ENCODE data around the gene CPA2. TPM values are rescaled to one million over a fixed set of nuclear protein-coding genes. Genes with fewer than 3 reads are reported as not detected.

CPA2 gene
- total RNA-seq, 1 donor: not detected

GRCh38 chr7:130281260-130281659 is 14.6 kb downstream of the CPA2 start:
- no peaks in the 10 kb centered on the region for H4K20me1 ChIP-seq (ENCODE audit: insufficient read depth, low read length)
- peak; percentile 85 for DNase-seq (ENCODE audit: insufficient read length, low spot score, missing footprints)
- no peak overlapping the region for H3K4me3 ChIP-seq (ENCODE audit: insufficient read depth, low read length)
- no peak overlapping the region for H3K27ac ChIP-seq (ENCODE audit: low read depth, low read length)
- H3K9me3 ChIP-seq (ENCODE audit: low read depth, low read length): no peaks in the 10 kb centered on the region
- TF ChIP-seq, protein P1, sequence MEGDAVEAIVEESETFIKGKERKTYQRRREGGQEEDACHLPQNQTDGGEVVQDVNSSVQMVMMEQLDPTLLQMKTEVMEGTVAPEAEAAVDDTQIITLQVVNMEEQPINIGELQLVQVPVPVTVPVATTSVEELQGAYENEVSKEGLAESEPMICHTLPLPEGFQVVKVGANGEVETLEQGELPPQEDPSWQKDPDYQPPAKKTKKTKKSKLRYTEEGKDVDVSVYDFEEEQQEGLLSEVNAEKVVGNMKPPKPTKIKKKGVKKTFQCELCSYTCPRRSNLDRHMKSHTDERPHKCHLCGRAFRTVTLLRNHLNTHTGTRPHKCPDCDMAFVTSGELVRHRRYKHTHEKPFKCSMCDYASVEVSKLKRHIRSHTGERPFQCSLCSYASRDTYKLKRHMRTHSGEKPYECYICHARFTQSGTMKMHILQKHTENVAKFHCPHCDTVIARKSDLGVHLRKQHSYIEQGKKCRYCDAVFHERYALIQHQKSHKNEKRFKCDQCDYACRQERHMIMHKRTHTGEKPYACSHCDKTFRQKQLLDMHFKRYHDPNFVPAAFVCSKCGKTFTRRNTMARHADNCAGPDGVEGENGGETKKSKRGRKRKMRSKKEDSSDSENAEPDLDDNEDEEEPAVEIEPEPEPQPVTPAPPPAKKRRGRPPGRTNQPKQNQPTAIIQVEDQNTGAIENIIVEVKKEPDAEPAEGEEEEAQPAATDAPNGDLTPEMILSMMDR (IDR thresholded peaks at IDR 0.05; ENCODE audit: extremely low read depth, low read depth, low read length): no peak
- H3K4me2 ChIP-seq (ENCODE audit: insufficient read depth, low read length): no peak overlapping the region
- H3K36me3 ChIP-seq (ENCODE audit: insufficient read depth, low read length): no peaks in the 10 kb centered on the region
- H3K4me1 ChIP-seq (ENCODE audit: insufficient read depth, low read length): peaks cover 47% of the 10 kb centered on the region
- no peak overlapping the region for H2AFZ ChIP-seq (ENCODE audit: low read length)
- H3K27me3 ChIP-seq (ENCODE audit: insufficient read depth, low read length): no peaks in the 10 kb centered on the region
- H3K79me2 ChIP-seq (ENCODE audit: insufficient read depth, low read length): no peaks in the 10 kb centered on the region

- H3K79me2 ChIP-seq (ENCODE audit: insufficient read depth, low read length): no peaks in the 10 kb centered on the region
- H3K36me3 ChIP-seq (ENCODE audit: insufficient read depth, low read length): no peaks in the 10 kb centered on the region
- H3K4me1 ChIP-seq (ENCODE audit: insufficient read depth, low read length): peaks cover 19% of the 10 kb centered on the region
- H3K27me3 ChIP-seq (ENCODE audit: insufficient read depth, low read length): no peaks in the 10 kb centered on the region
- no peaks in the 10 kb centered on the region for H4K20me1 ChIP-seq (ENCODE audit: insufficient read depth, low read length)
- H3K27ac ChIP-seq (ENCODE audit: low read depth, low read length): no peak overlapping the region
- TF ChIP-seq, protein P1 (IDR thresholded peaks at IDR 0.05; ENCODE audit: extremely low read depth, low read depth, low read length): no peak
- DNase-seq (ENCODE audit: insufficient read length, low spot score, missing footprints): no peak
- H3K4me3 ChIP-seq (ENCODE audit: insufficient read depth, low read length): no peak overlapping the region
- H3K9me3 ChIP-seq (ENCODE audit: low read depth, low read length): no peaks in the 10 kb centered on the region
- no peak overlapping the region for H3K4me2 ChIP-seq (ENCODE audit: insufficient read depth, low read length)
- H2AFZ ChIP-seq (ENCODE audit: low read length): no peak overlapping the region
These were observed 20.2 kb downstream of the CPA2 start for GRCh38 chr7:130286881-130287280.

DNA sequence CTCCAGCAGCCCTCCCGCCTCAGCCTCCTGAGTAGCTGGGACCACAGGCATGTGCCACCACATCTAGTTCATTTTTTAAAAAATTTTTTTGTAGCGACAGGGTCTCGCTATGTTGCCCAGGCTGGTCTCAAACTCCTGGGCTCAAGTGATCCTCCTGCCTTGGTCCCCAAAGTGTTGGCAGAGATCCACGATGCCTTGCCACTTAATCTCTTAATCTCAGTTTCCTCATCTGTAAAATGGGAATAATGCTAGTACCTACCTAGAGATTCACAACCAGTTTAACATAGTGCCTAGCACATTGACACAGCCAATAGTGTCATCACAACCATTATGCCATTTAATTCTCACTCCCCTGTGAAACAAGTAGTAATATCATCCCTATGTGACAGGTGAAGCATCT is 21.5 kb downstream of the CPA2 start:
- no peaks in the 10 kb centered on the region for H3K9me3 ChIP-seq (ENCODE audit: low read depth, low read length)
- no peaks in the 10 kb centered on the region for H3K27me3 ChIP-seq (ENCODE audit: insufficient read depth, low read length)
- H2AFZ ChIP-seq (ENCODE audit: low read length): no peak overlapping the region
- TF ChIP-seq, protein P1 (IDR thresholded peaks at IDR 0.05; ENCODE audit: extremely low read depth, low read depth, low read length): no peak
- H3K4me3 ChIP-seq (ENCODE audit: insufficient read depth, low read length): no peak overlapping the region
- no peak overlapping the region for H3K27ac ChIP-seq (ENCODE audit: low read depth, low read length)
- H3K4me1 ChIP-seq (ENCODE audit: insufficient read depth, low read length): peaks cover 27% of the 10 kb centered on the region
- no peaks in the 10 kb centered on the region for H4K20me1 ChIP-seq (ENCODE audit: insufficient read depth, low read length)
- H3K4me2 ChIP-seq (ENCODE audit: insufficient read depth, low read length): no peak overlapping the region
- no peaks in the 10 kb centered on the region for H3K36me3 ChIP-seq (ENCODE audit: insufficient read depth, low read length)
- H3K79me2 ChIP-seq (ENCODE audit: insufficient read depth, low read length): no peaks in the 10 kb centered on the region
- no peak for DNase-seq (ENCODE audit: insufficient read length, low spot score, missing footprints)

DNA sequence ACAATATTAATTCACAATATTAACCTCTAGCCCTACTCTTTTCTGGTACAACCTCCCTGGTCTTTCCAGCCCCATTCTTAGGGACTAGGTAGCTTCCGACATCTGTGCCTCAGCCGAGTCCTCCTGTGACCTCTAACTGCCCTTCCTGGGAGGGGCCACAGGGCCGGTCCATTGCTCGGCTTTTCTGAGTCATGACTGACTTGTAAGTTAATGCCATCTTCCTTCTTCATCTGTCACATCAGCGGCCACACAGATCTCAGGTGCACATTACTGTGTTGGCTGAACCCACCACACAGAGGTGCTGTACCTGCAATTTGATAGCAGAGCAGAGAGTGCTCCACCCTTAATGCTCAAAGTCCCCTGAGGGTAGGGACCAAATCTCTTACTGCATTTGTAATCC is 22.2 kb downstream of the CPA2 start:
- no peaks in the 10 kb centered on the region for H3K36me3 ChIP-seq (ENCODE audit: insufficient read depth, low read length)
- TF ChIP-seq, protein P1 (IDR thresholded peaks at IDR 0.05; ENCODE audit: extremely low read depth, low read depth, low read length): no peak
- H3K79me2 ChIP-seq (ENCODE audit: insufficient read depth, low read length): no peaks in the 10 kb centered on the region
- H3K4me2 ChIP-seq (ENCODE audit: insufficient read depth, low read length): no peak overlapping the region
- no peak overlapping the region for H3K4me3 ChIP-seq (ENCODE audit: insufficient read depth, low read length)
- H4K20me1 ChIP-seq (ENCODE audit: insufficient read depth, low read length): no peaks in the 10 kb centered on the region
- H3K27ac ChIP-seq (ENCODE audit: low read depth, low read length): no peak overlapping the region
- H3K27me3 ChIP-seq (ENCODE audit: insufficient read depth, low read length): no peaks in the 10 kb centered on the region
- peak overlapping the region; percentile 63 for H2AFZ ChIP-seq (ENCODE audit: low read length)
- no peak for DNase-seq (ENCODE audit: insufficient read length, low spot score, missing footprints)
- no peaks in the 10 kb centered on the region for H3K9me3 ChIP-seq (ENCODE audit: low read depth, low read length)
- peaks cover 33% of the 10 kb centered on the region for H3K4me1 ChIP-seq (ENCODE audit: insufficient read depth, low read length)
